SU-DHL-6 (cell line): ENCODE data around the gene SYNGR1.

Source experiments
- EZH2phosphoT487 ChIP-seq: fragments of 200-600 bp; sonication (generic), shearing (Covaris generic); conservative IDR thresholded peaks from 2 replicates; pipeline ENCODE4 v1.6.1; 2018; ENCODE audit warnings: mild to moderate bottlenecking, antibody characterized with exemption, low read length, moderate library complexity, mixed read lengths
- TF ChIP-seq, protein P1 (sequence below): fragments of 200-600 bp; sonication (generic); IDR thresholded peaks from one replicate; pipeline ENCODE4 v1.5.1; 2017; ENCODE audit warnings: antibody characterized with exemption, mild to moderate bottlenecking, low read length, moderate library complexity; ENCODE audit not compliant: insufficient read depth, poor library complexity, severe bottlenecking

DNA sequence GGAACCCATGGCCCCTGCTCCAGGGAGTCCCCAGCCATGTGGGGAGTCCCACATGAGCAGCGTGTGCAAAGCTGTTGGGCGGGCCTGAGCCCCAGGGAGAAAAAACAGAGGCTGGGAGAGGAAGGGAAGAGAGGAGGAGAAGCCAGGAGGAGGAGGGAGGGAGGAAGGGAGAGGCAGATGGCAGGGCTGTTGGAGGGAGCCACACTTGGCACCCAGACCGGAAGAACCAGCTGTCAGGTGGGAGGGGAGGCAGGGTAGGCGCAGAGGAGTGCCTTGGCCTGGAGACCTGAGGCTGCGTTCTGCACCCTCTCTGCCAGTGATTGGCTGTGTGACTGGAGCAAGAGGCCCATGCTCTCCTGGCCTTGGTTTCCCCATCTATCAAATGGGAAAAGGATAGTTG, 6.7 kb downstream of the SYNGR1 start:
- TF ChIP-seq, protein P1, sequence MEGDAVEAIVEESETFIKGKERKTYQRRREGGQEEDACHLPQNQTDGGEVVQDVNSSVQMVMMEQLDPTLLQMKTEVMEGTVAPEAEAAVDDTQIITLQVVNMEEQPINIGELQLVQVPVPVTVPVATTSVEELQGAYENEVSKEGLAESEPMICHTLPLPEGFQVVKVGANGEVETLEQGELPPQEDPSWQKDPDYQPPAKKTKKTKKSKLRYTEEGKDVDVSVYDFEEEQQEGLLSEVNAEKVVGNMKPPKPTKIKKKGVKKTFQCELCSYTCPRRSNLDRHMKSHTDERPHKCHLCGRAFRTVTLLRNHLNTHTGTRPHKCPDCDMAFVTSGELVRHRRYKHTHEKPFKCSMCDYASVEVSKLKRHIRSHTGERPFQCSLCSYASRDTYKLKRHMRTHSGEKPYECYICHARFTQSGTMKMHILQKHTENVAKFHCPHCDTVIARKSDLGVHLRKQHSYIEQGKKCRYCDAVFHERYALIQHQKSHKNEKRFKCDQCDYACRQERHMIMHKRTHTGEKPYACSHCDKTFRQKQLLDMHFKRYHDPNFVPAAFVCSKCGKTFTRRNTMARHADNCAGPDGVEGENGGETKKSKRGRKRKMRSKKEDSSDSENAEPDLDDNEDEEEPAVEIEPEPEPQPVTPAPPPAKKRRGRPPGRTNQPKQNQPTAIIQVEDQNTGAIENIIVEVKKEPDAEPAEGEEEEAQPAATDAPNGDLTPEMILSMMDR, result no peak
- no peak for TF ChIP-seq EZH2phosphoT487
